ENCODE data around the gene KYNU.

KYNU gene

DNA sequence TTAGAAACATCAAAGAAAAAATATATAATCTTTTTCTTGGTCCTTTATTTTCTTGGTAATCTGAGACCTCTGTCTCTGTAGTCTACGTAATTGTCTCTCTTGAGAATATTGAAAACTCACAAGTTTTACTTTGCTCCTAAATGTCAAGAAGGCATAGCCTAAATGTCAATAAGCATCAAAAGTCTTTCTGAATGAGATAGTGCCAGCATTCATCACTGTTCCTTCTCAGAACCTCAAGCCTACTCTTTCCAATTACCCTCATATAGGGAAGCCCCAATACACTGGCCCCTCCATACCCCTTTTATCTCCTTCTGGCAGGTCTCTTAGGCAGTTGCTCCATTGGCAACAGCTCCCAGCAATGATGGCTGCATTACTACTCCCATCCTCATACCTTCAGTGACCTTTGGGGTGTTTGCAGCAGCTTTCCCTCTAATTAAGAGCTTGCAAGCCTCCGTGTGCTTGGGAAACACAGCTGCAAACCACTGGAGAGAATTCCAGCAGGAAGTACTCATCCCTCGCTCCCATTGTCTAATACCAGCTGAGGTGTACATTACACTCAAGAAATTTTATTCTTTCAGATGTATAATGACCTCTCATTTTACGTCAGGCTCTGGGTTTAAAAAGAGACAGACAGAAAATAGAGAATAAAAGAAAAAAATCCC lies 95.8 kb downstream of the KYNU start:
- no peak for DNase-seq

DNA sequence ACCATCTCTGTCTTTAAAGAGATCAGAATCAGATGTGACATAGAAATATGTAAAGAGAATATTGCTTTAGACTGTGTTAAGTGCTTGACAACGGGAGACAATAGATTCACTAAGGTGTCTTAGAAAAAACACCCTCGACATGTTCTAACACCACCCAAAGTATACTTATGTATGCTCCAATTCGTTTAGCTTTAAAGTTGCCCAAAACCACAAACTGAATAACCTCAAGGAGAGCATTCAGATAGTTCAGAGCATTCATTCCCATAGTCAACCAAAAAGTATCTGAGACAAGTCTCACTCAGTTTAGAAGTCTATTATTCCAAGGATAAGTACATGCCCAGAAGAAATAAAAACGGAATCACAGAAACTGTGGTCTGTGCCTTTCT lies 96.4 kb downstream of the KYNU start:
- DNase-seq, result no peak

DNA sequence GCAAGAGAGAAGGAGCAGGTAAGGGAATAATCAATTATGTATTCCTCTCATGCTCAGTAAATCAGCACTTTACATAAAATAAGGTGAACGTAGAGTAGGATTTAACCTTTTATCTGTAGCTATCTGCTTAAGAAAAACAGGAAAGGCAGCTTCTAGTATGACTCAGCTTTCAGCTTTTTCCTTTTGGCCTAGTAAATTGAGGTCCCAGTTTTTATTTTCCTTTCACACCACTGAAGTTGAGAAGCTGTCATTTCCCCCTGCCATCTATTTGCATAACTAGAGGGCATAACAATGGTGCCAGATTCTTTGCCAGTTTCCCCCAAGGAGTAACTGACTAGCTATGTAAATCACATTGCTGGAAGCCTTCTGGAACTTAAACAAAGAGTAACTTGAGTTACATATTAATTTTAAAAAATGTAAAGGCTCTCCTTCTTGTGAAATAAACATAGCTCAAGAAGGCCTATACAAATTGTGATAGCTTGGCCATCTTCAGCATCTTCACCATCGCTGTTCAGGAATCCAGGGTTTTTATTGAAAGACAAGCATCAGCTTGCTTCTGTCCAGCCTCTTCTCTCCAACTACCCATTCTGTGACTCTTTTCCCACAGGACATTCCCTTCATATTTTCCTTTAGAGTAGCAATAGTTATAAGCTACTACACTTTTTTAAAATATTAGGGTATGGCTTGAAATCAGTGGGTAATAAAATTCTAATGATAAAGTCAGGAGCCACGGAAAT lies 97.0 kb downstream of the KYNU start:
- DNase-seq, result no peak

DNA sequence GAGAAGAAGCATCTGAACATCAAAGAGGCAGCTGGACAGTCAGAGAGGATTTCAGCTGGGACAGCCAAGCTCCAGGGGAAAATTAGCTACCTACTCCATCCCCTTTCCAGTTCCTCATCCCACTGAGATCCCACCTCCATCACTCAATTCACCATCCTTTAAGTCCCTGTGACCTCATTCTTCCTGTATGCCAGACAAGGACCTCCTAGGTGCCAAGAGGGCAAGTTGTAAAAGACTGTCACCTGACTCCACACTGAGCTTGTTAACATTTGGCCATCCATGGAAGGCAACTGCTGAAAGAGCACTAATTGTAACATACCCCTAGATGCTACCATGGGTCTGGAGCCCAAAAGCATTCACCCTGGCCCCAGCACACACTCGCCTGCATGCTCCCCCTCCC lies 97.8 kb downstream of the KYNU start:
- DNase-seq, result no peak

DNA sequence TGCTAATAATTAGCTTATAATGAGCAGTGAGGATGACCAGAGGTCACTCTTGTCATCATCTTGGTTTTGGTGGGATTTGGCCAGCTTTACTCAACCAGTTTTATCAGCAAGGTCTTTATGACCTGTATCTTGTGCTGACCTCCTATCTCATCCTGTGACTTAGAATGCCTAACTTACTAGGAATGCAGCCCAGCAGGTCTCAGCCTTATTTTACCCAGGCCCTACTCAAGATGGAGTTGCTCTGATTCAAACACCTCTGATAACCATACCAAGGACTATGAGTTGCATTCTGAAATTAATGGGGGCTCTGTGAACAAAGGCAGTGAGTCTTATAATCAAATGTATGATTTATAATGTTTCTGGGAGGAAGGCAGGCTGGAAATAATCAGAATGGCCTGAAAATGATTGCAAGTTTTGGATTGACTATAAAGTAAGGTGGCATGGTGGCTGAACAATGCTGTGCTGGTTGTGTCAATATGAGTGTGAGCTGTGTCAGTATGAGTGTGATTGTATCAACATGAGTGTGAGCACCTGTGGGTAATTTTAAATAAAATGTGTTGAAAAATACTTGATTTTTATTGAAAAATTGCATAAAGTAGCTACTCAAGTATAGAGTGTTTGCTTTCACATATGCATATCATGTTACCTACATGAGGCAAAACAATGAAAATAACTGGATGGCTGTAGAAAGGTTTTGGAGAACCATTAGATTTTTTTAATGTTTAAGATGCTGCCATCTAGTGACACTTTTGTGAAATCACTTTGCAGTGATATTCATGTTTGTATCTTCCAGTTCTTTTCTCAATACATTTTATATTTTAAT lies 103.0 kb downstream of the KYNU start:
- DNase-seq, result no peak

DNA sequence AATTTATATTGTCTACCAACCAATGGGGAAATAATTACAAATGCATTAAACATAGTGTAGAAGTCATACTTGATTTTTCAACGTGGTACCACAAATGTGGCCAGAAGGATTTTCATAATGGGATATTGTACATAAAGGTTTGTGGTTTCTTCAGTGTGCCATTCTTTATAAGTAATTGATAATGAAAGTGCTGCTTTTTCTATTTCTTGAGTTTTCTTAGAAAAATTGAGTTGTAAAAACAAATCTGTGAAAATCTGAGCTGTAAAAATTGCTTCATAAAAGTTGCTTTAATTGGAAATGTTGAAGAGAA lies 103.6 kb downstream of the KYNU start:
- DNase-seq, result no peak

DNA sequence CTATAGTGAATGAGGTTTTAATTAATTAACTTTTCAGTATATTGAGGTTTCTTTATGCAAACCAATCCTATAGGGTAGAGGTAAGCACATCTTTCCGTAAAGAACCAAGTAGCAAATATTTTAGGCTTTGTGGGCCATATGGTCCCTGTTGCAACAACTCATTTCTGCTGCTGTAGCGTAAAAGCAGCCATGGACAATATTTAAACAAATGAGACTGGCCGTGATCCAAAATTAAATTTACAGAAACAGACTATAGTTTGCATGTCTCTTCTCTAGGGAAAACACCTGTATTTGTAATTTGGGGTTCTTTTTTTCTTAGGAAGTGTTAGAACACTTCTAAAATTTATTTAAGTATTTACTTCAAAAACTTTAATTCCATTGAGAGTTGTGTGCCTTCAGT lies 104.3 kb downstream of the KYNU start:
- no peak for DNase-seq

DNA sequence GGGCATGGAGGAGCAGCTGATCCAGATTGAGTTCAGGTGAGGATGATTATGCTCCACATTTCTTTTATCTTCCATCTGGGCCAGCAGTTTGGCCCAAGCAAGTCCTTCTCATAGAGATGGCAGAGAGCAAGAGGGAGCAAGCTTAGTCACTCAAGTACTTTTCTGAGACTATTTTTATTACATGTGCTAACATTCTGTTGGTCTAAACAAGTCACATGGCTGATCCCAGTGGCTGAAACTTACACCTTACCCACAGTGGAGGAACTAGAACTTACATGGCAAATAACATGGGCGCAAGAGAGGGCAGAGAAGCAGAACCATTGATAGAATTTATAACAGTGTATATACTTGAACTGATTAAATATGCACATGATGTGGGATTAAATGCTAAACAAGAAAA lies 105.7 kb downstream of the KYNU start:
- DNase-seq, result no peak

DNA sequence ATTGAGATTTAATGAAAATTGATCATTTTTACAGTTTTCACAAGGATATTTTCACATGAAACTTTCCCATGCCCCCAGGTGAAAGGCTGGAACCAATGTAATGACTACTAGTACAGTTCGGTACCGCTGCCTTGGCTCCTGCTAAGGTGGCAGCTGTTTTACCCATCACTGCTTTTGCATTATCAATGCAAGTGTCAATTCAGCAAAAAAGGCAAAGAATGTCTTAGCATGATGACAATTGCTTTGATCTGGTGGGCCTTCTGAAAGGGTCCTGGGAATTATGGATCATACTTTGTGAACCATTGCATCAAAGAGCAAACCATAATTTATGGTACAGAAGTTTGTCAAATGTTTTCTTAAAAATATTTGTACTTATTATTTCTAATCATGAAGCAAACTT lies 107.2 kb downstream of the KYNU start:
- DNase-seq, result no peak

DNA sequence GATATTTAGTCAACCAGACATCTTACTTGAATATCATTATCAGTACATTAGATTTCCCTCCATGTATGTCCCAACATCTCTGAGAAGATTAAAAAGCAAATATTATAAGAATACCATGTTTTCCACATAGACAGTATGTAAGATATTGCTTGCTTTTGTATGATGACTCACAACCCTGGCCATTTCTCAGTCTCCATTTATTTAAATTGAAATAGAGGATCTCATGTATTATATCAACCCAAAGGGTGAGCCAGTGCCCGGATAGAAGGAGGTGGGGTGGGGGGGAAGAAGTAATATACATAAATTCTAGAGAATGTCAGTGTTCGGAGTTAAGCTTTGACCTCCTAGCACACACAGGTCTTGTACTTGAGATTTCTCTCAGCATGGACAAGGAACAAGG lies 109.6 kb downstream of the KYNU start:
- DNase-seq, result no peak

DNA sequence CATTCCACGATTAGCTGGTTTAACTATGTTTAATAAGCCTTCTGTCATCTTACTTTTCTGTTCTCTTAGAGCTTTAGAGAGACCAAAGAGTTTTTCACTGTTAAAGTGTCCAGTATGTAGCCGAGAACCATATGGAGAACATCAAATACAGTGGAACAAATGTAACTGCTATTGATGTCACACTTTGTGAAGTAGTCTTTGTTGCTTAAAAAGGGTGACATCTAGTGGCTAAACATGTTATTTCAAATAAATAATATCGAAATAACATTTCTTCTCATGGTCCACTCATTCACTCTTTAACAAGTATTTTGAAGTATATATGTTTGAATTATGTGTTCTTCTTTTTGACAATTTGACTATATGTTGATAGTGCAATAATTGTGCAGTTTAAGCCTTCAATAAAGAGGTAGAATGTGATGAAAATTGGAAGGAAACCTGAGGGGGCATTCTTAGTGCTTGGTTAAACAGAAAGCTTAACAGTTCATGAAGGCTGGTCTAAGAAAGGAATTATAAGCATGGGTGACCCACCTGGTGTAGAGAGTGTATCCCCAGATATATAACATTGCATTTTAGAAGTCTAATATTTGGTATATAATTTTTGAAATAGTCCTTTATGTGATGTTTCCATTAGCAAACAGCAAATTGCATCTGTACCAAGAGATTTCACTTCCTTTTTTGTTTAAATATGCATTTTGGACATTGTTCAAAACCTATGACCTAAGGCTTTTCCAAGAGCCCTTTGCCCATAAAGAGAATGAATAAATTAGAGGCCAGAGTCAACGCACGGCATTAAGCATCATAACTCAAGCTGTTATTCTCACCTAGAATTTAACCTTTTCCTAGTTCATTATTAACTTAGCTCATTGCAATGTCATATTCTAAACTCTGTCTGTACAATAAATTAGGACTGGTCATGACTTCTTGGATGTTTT lies 112.1 kb downstream of the KYNU start:
- DNase-seq, result no peak

DNA sequence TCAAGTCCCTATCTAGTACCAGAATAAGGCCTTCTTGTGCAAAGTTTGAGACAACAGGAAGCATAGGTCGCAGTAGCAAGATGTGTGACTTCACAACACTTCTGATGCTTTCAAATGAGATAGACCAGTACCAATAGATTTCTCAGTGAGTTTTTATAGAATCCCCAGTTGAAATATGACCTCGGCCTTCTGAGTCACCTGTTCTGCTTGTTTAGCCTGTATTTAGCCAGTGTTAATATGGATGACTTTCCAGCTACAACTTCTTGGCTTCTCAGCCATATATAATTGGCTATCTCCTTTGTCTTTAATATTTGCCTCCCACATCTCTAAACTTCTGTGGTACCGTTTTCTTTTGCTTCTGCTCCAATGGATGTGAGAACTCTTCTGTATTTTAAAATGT lies 113.8 kb downstream of the KYNU start:
- DNase-seq, result no peak

DNA sequence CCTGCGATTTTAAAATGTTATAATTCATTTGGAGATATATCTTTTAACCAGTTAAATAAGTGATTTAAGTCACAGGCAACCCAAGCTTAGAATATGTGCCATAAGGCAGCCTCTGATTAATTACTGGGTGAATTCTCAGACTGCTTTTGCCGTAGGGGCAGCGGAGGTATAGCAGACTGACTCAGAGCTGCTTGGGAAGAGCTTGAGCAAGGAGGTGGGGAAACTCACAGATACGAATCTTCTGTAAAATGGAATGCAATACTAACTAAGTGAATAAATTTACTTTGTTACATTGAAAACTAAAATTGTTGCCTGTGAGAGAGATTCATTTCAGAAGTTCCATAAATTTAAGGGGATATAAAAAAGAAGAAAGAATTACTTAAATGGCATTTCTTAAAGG lies 115.4 kb downstream of the KYNU start:
- DNase-seq, result no peak

DNA sequence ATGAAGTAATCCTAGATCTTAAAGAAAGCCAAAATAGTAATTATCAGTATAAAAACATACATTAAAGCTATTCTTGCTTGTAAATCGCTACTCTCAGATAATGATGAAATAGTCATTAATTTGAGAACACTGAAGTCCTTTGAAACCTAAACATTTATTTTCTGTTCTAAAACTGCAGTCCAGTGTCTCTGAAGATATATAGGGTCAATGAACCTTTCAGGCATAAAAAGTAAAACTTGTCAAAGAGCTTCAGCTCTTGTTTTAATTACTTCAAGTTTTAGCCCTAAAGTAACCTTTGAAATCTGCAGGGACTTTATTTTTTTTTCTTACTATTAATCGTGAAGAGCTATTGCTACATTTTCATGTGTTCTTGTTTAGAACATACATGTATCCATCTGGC lies 116.3 kb downstream of the KYNU start:
- no peak for DNase-seq

DNA sequence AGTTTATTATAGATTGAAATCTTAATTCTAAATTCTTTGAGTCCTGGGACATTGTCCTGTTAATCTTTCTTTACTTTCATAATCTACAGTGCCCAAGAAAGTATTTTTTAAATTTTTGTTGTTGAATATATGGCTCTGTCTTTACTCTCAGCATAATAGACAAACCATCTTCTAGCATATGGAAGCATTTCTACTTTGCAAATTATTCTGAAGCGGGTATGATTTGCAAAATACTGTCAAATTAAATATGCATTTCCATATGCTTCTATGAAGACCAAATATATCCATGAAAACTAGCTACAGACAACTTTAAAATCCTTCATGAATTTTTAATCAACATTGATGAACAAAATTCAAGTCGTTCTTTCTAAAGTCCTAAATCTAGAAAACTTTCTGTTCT lies 117.2 kb downstream of the KYNU start:
- DNase-seq, result no peak

DNA sequence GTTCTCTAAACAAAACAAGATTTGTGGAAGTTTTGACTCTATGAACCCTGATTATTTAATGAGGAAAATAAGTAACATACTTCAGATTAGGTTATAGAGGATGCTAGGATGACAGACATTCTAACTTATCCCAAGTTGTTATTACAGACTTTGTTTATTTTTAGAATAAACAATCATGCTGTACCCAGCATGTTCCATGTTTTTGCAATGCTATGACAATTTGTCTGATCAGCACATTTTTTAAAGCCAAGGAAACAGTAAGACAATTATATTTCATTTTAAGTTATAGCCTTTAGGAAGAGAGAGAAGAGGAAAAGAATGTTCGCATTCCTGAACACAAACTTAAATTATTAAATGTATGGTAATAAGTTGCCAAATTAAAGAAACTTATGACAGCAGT lies 119.8 kb downstream of the KYNU start:
- no peak for DNase-seq

DNA sequence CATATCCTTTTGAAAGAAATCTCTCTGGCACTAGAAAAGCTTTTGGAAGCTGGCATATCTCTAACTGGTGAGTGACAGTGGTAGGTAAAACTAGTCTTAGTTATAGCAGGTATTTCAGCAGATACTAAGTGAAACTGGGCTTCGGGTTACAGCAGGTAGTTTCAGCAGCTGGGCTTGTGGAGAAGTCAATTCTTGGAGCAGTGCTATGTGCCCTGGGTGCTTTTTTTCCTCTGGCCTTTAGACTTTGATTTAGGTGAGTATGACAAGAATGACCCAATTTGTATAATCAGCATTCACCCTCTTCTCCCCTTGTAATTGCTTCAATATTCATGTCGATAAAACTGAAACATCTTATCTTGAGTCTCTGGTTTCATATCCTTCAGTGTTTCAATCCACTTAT lies 123.1 kb downstream of the KYNU start:
- DNase-seq, result no peak

DNA sequence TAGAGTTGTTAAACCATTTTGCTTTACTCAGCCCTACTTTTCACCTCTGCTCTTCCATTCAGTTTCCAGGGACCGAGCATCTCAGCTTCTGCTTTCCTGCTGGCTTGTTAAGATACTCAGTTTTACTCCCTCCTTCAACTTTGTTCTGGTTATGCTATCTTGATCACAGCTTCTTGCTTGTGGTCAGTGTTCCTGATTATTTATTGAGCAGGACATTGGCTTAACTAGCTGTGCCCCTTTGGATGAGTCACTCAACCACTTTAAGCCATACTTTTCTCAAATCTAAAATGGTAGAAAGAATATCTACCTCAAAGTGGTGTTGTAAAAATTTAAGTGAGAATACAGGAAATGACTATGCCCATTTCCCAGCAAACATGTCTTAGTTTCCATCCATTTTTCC lies 124.0 kb downstream of the KYNU start:
- no peak for DNase-seq

DNA sequence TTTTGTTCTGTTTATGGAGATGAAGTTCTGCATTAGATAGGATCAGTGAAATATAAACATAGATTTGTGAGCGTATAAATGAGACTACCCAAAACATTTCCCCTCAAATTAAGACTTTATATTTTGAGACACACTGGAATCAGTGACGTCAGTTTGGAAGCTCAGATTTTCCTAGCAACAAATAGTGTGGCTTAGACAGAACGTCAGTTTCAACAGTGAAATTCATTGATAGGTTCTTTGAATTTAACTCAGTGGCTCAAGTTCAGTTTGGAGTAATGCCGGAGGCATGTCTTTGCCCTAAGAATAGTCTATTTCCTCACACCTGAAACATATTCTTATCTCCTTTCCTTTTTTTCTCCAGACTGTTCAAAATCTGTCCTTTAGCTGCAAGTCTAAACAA lies 138.2 kb downstream of the KYNU start:
- DNase-seq, result no peak

DNA sequence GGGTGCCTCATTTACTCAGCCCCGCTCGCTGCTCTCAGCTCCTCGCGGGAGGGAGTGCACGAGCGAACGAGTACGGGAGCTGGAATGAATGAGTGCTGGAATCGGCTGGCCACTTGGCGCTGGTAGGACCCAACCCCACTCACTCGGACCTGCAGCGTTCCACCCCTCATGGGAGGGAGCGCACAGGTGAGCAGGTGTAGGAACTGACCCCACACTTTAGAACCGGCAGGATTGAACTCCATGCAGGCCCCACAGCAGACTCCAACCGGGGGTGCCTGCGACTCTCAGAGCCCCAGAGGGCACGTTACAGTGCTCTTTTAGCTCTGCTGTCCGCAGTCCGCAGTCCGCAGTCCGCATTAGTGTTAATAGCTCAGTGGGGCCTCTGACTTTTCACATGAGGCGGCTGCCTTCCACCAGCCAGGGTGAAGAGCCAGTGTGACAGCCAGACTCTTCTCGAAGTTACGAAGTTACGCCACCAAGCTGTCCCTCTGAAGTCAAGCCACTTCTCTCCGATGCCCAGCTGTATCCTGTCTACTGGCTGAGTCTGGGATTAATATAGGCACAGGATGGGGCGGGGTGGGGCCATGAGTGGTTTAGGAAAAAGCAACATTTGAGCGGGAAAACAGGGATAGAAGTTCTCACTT lies 149.1 kb downstream of the KYNU start:
- no peak for DNase-seq

DNA sequence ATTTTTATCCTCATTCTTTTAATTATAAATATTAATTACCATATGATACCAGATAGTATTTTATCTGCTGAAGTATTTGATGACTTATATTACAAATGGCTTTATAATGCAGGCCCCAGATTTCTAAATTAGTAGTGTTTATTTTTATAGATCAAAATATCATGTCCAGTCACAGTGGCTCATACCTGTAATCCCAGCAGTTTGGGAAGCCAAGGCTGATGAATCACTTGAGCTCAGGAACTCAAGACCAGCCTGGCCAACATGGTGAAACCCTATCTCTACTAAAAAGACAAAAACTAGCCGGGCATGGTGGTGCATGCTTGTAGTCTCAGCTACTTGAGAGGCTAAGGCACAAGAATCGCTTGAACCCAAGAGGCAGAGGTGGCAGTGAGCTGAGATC lies 151.7 kb downstream of the KYNU start:
- no peak for DNase-seq

DNA sequence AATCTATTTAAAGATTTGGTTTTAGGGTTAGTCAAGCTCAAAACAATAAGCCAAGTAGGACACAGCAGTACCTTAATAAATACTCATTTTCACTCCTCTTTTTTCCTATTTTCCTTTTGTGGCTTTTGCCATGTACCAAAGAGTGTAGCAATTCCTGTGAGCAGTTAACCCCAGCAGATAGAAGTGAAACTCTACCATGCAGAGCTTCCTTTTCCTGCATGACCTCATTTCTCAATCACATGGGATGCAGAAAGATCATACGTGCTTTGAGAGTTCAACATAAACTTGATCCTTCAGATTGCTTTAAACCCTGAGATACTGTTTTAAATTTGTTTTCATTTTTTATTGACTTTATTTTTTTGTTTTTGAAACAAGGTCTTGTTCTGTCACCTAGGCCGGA lies 152.7 kb downstream of the KYNU start:
- DNase-seq, result no peak
